ENCODE results near the gene TBC1D22A. TPM values are rescaled to one million over a fixed set of nuclear protein-coding genes. Genes with fewer than 3 reads are reported as not detected.

TBC1D22A gene
- total RNA-seq, 2 experiments from 2014 or later: 33.2 to 34.9 TPM

DNA sequence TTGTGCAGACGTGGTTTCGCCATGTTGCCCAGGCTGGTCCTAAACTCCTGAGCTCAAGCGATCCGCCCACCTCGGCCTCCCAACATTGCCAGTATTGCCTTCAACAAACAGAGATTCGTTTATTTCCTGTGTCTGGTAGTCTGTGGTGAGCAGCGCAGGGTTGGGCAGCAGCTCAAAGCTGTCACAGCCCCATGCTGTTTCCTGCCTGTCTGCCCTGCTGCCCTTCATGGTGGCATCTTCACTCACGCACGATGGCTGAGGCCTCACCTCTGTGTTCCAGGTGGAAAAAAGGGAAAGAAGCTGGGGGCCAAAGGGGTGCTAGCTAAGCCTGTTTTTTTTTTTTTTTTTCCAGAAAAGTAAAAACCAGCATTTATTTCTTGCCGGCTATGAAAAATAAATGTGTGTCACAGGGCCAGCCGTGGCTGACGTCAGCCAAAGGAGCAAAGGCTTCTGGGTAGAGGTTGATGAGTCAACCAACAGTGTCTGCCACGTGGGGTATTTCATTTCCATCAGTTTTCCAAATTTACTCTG, 28.8 kb downstream of the TBC1D22A start:
- H3K27me3 Mint-ChIP-seq: no peaks in the 10 kb centered on the region
- H3K36me3 Mint-ChIP-seq: peaks cover 13% of the 10 kb centered on the region
- H3K4me3 Mint-ChIP-seq: peak overlapping the region; percentile 80
- DNase-seq: peak; percentile 86
- H3K27ac Mint-ChIP-seq: peak overlapping the region; percentile 99
- H3K4me1 Mint-ChIP-seq (ENCODE audit: low read depth): peaks cover 57% of the 10 kb centered on the region
- POLR2A ChIA-PET: interaction anchor here (0.6 to 2.1 kb wide), 3 partner anchors 10 to 33 kb away, joined by 3 to 10 read pairs (median 5); partner anchors contain the start of gene TBC1D22A
- intact Hi-C loops (cut with micrococcal nuclease): loop anchor here (1.0 to 10.0 kb wide), 5 partner anchors 18 to 226 kb away; partner anchors contain the start of gene TBC1D22A
- no peaks in the 10 kb centered on the region for H3K9me3 Mint-ChIP-seq
- CTCF ChIA-PET: interaction anchor here (0.8 to 6.2 kb wide), 6 partner anchors 10 to 228 kb away, joined by 4 to 55 read pairs (median 6); partner anchors contain the start of gene TBC1D22A

DNA sequence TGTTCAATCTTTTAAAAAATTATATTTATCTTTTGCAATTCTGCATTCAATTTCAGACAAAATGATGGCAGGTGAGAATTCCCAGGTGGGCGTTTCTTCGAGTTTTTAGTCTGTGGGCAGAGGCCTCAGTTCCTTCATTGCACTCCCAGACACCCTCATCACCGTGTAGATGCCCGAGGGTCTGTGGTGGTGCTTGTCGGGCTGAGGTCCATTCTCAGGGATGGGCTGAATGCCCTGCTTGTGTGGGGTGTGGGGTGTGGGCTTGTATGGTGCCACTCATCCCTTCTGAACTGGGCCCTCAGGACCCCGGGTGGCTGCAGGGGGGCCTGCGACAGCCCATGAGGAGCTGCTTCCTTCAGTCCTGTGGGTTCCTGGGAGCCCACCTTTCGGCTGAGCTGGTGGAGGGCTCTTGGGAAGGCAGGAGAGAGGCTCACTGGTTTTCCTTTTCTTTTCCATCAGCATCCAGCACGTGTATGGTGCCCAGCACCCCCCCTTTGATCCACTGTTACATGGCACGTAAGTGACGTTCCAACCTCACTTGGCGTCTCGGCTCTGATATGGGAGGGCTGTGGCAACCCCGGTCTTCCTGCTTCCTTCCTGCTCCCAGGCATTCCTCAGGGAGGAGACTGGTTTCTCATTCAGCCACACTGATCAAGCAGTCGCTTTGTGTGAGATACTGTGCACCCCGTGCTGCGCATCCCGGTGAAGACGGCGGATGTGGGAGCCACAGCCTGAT, 29.8 kb downstream of the TBC1D22A start:
- ChIA-PET CTCF (interaction anchor here (0.8 to 6.2 kb wide), 6 partner anchors 9 to 229 kb away, joined by 4 to 55 read pairs (median 6); partner anchors contain the start of gene TBC1D22A), POLR2A (interaction anchor here (2.1 kb wide), 1 partner anchor 30 kb away, joined by 10 read pairs; the partner anchor contains the start of gene TBC1D22A)
- H3K4me3 Mint-ChIP-seq: no peak overlapping the region
- H3K4me1 Mint-ChIP-seq (ENCODE audit: low read depth): peaks cover 52% of the 10 kb centered on the region
- H3K9me3 Mint-ChIP-seq: no peaks in the 10 kb centered on the region
- intact Hi-C loops (cut with micrococcal nuclease): loop anchor here (10.0 kb wide), 1 partner anchor 227 kb away; no protein-coding TSS in a partner anchor
- H3K27me3 Mint-ChIP-seq: no peaks in the 10 kb centered on the region
- peaks cover 11% of the 10 kb centered on the region for H3K36me3 Mint-ChIP-seq
- no peak for DNase-seq
- H3K27ac Mint-ChIP-seq: peak overlapping the region; percentile 99

DNA sequence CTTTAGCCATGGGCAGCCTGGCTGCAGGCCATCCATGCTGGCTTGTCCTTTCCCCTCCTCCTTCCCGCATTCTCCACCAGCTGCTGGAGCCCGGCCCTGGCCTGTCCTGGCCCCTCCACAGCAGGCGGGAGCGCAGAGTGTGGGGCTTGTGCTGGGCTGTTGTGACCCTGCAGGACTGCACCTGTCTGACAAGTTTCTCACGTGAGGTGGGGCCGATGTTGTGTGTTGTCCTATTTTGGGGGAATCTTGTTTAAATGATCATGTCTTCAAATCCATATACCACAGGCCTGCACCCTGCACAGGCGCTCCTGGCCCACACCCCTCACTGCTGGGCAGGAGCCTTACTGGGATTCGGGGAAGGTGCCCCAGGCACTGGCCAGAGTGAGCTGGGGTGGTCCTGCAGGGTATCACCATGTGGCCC, 30.4 kb downstream of the TBC1D22A start:
- DNase-seq: no peak
- ChIA-PET POLR2A (no interaction called here), CTCF (interaction anchor here (6.2 kb wide), 1 partner anchor 11 kb away, joined by 55 read pairs; no protein-coding TSS in a partner anchor)
- Mint-ChIP-seq H3K27ac (no peak overlapping the region), H3K4me1 (ENCODE audit: low read depth) (peaks cover 46% of the 10 kb centered on the region), H3K27me3 (no peaks in the 10 kb centered on the region), H3K4me3 (no peak overlapping the region), H3K36me3 (peaks cover 7% of the 10 kb centered on the region), H3K9me3 (no peaks in the 10 kb centered on the region)
- intact Hi-C loops (cut with micrococcal nuclease): loop anchor here (10.0 kb wide), 1 partner anchor 228 kb away; no protein-coding TSS in a partner anchor

DNA sequence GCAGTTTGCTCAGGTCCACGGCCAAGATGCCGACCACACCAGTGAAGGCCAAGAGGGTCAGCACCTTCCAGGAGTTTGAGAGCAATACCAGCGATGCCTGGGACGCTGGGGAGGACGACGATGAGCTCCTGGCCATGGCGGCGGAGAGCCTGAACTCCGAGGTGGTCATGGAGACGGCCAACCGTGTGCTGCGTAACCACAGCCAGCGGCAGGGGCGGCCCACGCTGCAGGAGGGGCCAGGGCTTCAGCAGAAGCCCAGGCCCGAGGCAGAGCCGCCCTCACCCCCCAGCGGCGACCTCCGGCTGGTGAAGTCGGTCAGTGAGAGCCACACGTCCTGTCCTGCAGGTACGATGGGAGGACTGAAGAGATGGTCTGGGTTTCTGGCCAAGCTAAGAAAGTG, 31.0 kb downstream of the TBC1D22A start:
- no peaks in the 10 kb centered on the region for H3K27me3 Mint-ChIP-seq
- ChIA-PET POLR2A (no interaction called here), CTCF (interaction anchor here (2.5 to 6.2 kb wide), 2 partner anchors 10 to 35 kb away, joined by 10 to 55 read pairs; no protein-coding TSS in a partner anchor)
- H3K9me3 Mint-ChIP-seq: no peaks in the 10 kb centered on the region
- peak overlapping the region; percentile 38 for H3K27ac Mint-ChIP-seq
- no peak overlapping the region for H3K4me3 Mint-ChIP-seq
- peaks cover 11% of the 10 kb centered on the region for H3K36me3 Mint-ChIP-seq
- intact Hi-C loops (cut with micrococcal nuclease): loop anchor here (10.0 kb wide), 1 partner anchor 229 kb away; no protein-coding TSS in a partner anchor
- DNase-seq: no peak
- peaks cover 42% of the 10 kb centered on the region for H3K4me1 Mint-ChIP-seq (ENCODE audit: low read depth)

DNA sequence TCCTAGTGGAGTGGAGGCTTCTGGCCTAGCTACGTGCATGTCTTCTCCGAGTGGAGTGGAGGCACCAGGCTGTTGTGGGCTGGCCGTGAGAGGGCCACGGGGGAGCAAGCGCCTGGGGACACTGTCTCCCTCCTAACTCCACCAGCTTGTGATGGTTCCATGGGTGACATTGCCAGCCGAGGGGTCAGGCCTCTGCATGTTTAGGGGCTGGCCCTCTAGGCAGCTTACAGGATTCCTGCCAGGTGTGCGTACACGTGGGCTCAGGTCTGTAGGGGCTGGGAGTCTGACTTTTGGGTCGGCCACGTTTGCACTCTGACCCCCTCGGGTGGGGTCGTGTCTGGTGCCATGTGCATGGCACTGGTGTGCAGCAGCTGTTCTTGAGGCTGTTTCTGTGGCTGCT, 31.6 kb downstream of the TBC1D22A start:
- H3K4me1 Mint-ChIP-seq (ENCODE audit: low read depth): peaks cover 39% of the 10 kb centered on the region
- H3K9me3 Mint-ChIP-seq: no peaks in the 10 kb centered on the region
- H3K27me3 Mint-ChIP-seq: no peaks in the 10 kb centered on the region
- peaks cover 16% of the 10 kb centered on the region for H3K36me3 Mint-ChIP-seq
- ChIA-PET POLR2A (no interaction called here), CTCF (interaction anchor here (2.5 to 6.2 kb wide), 2 partner anchors 10 to 35 kb away, joined by 10 to 55 read pairs; no protein-coding TSS in a partner anchor)
- intact Hi-C loops (cut with micrococcal nuclease): loop anchor here (10.0 kb wide), 1 partner anchor 229 kb away; no protein-coding TSS in a partner anchor
- H3K4me3 Mint-ChIP-seq: no peak overlapping the region
- no peak for DNase-seq
- no peak overlapping the region for H3K27ac Mint-ChIP-seq

DNA sequence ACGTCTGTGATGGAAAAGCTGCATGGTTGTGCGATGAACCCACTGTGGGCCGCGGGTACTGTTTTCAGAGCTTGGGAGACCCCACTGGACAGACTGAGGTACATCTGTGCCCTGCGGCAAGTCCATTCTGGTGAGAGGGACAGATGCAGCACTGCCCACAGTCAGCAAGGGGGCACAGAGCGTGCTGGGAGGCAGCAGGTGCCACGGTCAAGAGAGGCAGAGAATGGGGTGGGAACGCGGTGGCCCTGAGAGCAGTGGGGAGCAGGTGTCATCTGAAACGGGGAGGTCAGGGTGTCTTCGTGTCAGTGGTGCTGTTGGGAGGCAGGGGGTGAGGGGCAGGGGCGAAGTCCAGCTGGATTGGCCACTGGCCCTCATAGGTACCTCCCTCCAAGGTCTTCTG, 32.0 kb downstream of the TBC1D22A start:
- Mint-ChIP-seq H3K4me3 (no peak overlapping the region), H3K4me1 (ENCODE audit: low read depth) (peaks cover 35% of the 10 kb centered on the region), H3K27me3 (no peaks in the 10 kb centered on the region), H3K27ac (no peak overlapping the region), H3K9me3 (no peaks in the 10 kb centered on the region), H3K36me3 (peaks cover 20% of the 10 kb centered on the region)
- POLR2A ChIA-PET: no interaction called here
- CTCF ChIA-PET: interaction anchor here (2.5 to 6.2 kb wide), 2 partner anchors 9 to 36 kb away, joined by 10 to 55 read pairs; no protein-coding TSS in a partner anchor
- intact Hi-C loops (cut with micrococcal nuclease): loop anchor here (10.0 kb wide), 1 partner anchor 230 kb away; no protein-coding TSS in a partner anchor
- no peak for DNase-seq

DNA sequence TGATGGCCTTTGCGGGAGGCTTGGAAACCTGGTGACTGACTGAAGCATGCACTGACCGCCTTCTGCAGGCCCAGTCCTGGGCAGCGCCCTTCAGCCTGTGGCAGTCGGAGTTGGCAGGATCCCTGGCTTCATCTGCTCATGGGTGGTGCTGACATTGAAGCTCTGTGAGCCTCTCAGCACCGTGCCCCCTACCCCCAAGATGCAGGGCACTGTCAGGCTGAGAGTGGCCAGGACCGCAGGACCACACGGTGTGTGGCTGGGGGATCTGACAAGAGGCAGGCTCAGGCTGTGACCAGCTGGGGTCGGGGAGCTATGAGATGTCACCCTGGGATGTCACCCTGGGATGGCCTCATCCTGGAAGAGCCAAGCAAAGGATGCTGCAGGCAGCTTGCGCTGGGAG, 32.7 kb downstream of the TBC1D22A start:
- no peak for DNase-seq
- H3K4me3 Mint-ChIP-seq: no peak overlapping the region
- ChIA-PET CTCF (interaction anchor here (2.5 to 6.2 kb wide), 2 partner anchors 9 to 36 kb away, joined by 10 to 55 read pairs; no protein-coding TSS in a partner anchor), POLR2A (no interaction called here)
- H3K4me1 Mint-ChIP-seq (ENCODE audit: low read depth): peaks cover 30% of the 10 kb centered on the region
- no peak overlapping the region for H3K27ac Mint-ChIP-seq
- H3K36me3 Mint-ChIP-seq: peaks cover 27% of the 10 kb centered on the region
- no peaks in the 10 kb centered on the region for H3K9me3 Mint-ChIP-seq
- no peaks in the 10 kb centered on the region for H3K27me3 Mint-ChIP-seq
- intact Hi-C loops (cut with micrococcal nuclease): loop anchor here (10.0 kb wide), 1 partner anchor 230 kb away; no protein-coding TSS in a partner anchor

DNA sequence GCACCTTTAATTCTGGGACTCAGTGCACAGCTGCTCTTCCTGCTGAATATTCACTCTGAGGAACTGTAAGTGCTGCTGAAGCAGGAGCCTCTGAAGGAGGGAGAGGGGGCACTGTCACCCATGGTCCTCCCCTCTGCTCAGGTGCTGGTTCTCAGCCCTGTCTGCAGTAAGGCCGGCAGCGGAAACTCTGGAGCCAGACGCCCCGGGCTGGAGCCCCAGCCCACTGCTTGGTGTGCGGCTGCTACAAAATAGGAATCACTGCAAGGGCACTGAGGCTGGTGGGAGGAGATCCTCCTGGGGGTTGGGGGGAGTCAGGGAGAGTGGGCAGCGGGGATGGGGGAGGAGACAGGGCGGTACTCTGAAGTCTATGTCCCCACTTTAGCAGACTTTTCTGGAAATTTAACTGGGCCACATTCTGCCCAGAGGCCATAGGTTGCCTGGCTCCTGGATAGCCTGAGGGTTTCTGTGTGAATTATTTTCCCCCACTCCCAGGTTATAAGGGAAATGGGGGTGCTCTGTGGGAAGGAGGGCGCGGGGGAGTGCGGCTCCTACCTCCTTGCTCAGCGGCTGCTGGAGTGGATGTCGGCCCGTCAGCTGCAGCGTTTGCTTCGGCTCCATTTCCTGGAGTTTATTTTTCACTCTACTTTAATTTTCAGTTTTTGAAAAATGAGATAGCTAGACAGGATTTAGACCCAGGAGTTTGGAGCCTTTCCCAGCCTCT, 33.6 kb downstream of the TBC1D22A start:
- no peak overlapping the region for H3K27ac Mint-ChIP-seq
- no peak for DNase-seq
- no peak overlapping the region for H3K4me3 Mint-ChIP-seq
- H3K9me3 Mint-ChIP-seq: no peaks in the 10 kb centered on the region
- ChIA-PET POLR2A (no interaction called here), CTCF (interaction anchor here (2.5 to 6.2 kb wide), 2 partner anchors 8 to 37 kb away, joined by 10 to 55 read pairs; no protein-coding TSS in a partner anchor)
- peaks cover 21% of the 10 kb centered on the region for H3K4me1 Mint-ChIP-seq (ENCODE audit: low read depth)
- intact Hi-C loops (cut with micrococcal nuclease): loop anchor here (10.0 kb wide), 1 partner anchor 231 kb away; no protein-coding TSS in a partner anchor
- peaks cover 29% of the 10 kb centered on the region for H3K36me3 Mint-ChIP-seq
- no peaks in the 10 kb centered on the region for H3K27me3 Mint-ChIP-seq

DNA sequence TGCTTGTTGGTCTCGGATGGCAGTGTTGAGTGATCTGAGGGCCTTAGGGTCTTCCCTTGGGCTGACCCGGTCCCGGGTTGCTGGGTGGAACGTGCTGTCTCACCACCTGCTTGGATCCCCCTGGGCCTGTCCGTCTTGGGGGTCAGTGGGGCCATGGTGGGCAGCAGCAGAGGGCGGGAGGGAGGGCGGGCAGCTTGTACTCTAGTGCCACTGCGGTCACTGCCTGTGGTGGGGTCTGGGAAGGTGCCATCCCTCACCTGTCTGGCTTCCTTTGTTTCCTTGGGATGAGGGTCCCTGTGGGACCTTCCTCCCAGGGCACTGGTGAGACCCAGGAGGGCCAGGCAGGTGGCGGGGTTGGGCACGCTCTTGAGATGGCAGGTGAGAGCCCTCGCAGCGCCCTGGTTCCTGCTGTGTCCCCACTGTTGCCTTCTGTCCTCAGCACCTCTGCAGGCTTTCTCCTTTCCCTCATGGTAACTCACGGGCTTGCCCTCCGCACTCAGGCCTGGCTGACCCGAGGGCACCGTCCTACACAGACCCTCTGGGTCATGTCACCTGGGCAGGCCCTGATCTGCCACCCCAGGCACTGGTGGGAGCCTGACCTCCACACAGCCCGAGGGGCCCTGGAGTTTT, 34.2 kb downstream of the TBC1D22A start:
- ChIA-PET CTCF (interaction anchor here (0.9 to 6.2 kb wide), 3 partner anchors 7 to 58 kb away, joined by 3 to 55 read pairs (median 3); no protein-coding TSS in a partner anchor), POLR2A (no interaction called here)
- Mint-ChIP-seq H3K9me3 (no peaks in the 10 kb centered on the region), H3K4me3 (no peak overlapping the region), H3K36me3 (peaks cover 29% of the 10 kb centered on the region), H3K27me3 (no peaks in the 10 kb centered on the region), H3K27ac (no peak overlapping the region), H3K4me1 (ENCODE audit: low read depth) (peaks cover 15% of the 10 kb centered on the region)
- intact Hi-C loops (cut with micrococcal nuclease): loop anchor here (10.0 kb wide), 1 partner anchor 232 kb away; no protein-coding TSS in a partner anchor
- DNase-seq: no peak

DNA sequence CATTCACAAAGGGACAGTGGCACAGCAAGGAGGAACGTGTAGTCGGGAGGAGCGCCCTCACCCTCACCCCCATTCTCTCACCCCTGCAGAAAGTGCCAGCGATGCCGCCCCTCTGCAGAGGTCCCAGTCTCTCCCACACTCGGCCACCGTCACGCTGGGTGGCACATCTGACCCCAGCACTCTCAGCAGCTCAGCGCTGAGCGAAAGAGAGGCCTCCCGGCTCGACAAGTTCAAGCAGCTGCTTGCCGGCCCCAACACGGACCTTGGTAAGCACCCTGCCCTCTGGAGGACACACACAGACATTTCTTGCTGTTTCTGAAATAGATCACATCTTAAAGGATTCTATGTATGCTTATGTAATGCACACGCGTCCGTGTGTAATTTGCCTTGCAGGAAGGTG, 34.9 kb downstream of the TBC1D22A start:
- intact Hi-C loops (cut with micrococcal nuclease): loop anchor here (10.0 kb wide), 1 partner anchor 233 kb away; no protein-coding TSS in a partner anchor
- ChIA-PET POLR2A (no interaction called here), CTCF (interaction anchor here (0.9 to 1.1 kb wide), 2 partner anchors 37 to 59 kb away, joined by 3 read pairs; no protein-coding TSS in a partner anchor)
- Mint-ChIP-seq H3K36me3 (peaks cover 29% of the 10 kb centered on the region), H3K9me3 (no peaks in the 10 kb centered on the region), H3K27ac (no peak overlapping the region), H3K4me1 (ENCODE audit: low read depth) (peaks cover 13% of the 10 kb centered on the region), H3K27me3 (no peaks in the 10 kb centered on the region), H3K4me3 (no peak overlapping the region)
- no peak for DNase-seq

DNA sequence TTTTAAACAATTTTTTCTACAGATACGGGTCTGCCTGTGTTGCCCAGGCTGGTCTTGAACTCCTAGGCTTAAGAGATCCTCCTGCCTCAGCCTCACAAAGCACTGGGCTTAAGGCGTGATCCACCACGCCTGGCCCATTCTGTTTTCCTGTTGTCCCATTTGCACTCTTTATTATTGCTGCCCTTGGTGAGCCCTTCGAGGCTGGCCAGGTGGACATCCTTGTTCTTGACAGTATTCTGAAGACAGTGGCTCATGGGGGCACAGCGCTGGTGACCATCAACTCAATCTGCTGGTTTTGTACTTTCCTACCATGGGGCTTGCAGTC, 35.6 kb downstream of the TBC1D22A start:
- POLR2A ChIA-PET: no interaction called here
- Mint-ChIP-seq H3K4me3 (no peak overlapping the region), H3K27me3 (no peaks in the 10 kb centered on the region), H3K36me3 (peaks cover 29% of the 10 kb centered on the region), H3K9me3 (no peaks in the 10 kb centered on the region), H3K27ac (no peak overlapping the region), H3K4me1 (ENCODE audit: low read depth) (peaks cover 17% of the 10 kb centered on the region)
- no peak for DNase-seq
- intact Hi-C loops (cut with micrococcal nuclease): loop anchor here (1.0 to 10.0 kb wide), 2 partner anchors 39 to 233 kb away; no protein-coding TSS in a partner anchor
- CTCF ChIA-PET: interaction anchor here (1.1 to 6.8 kb wide), 13 partner anchors 10 to 59 kb away, joined by 3 to 180 read pairs (median 5); partner anchors contain the start of gene TBC1D22A
